HG03280 (cell line): ENCODE data around the gene TBX20.
"Not testable (repeated sequence)": the region's sequence is repeated elsewhere in the genome, so short reads cannot be mapped to it uniquely, and the experiment has no call there.

Source experiments
- ATAC-seq: cut with Tn5 transposase; IDR thresholded peaks from one replicate; pipeline ENCODE4 v1.9.1; 2021; ENCODE audit warnings: mild to moderate bottlenecking, moderate library complexity; ENCODE audit not compliant: unreplicated experiment

Gene TBX20

DNA sequence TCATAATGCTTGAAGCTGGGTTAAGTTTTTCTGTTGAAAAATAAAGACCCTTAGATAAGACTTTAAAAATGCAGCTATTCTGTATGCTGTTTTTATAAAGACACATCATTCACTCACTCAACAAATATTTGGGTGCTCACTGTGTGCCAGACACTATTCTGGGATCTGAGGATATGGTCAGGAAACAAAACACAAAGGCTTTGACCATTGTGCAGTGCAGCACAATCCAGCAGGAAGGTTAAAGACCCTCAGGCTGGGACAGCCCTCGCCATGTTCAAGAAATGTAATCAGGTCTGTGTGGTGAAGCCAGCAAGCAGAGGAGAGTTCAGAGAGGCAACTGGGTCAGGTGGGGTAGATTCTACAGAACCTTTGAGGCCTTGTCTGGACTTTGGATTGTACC, 31.5 kb downstream of the TBX20 start:
- ATAC-seq, result not testable (repeated sequence)

DNA sequence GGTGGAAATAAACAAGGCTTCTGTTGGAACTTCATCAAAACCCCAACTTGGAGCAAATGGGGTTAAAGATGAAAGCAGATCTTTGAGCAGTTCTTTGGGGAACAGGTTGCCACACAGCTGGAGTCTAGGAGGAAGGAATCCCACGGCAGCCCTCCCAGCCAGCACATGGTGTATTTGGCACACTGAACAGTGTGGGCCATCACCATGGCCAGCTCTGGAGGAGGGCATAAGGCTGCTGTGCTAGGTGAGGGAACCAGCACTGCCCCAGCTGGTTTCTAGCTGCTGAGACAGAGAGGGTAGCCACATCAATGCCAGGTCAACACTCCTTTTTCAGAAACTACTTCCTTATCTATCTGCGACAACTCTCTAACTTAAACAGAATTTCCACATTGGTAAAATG, 33.7 kb downstream of the TBX20 start:
- not testable (repeated sequence) for ATAC-seq

DNA sequence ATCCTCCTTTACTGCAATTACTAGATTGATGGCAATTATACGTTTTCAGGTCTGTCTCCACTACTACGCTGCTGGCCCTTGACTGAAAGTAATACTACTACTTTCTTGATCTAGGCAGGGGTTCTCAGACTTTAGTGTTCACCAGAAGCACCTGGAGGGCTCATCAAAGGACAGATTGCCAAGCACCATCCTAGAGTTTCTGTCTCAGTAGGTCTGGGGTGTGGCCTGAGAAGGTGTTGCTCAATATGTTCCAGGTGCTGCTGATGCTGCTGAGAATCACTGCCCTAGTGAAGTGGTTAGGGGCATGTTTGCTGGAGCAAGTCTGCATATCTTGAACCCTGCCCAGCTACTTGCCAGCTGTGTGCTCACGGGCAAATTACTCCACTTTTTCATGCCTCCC, 37.9 kb downstream of the TBX20 start:
- not testable (repeated sequence) for ATAC-seq

DNA sequence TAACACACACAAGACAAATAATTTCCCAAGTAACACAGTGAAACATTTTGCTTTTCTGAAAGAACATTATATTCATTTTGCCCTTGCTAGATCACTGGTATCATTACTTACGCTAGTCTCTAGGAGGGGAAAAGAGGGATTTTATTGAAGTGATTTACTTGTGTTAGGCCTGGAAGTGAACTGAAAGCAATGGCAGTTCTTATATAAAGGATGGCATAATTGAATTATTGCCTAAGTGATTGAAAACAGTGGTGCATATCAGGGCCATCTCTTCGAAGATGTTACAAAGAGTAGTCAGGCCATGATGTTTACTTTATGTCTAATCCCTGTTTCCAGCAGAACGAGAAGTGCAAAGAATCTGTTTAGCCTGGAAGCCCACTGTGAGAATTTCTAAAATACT, 38.8 kb downstream of the TBX20 start:
- not testable (repeated sequence) for ATAC-seq

DNA sequence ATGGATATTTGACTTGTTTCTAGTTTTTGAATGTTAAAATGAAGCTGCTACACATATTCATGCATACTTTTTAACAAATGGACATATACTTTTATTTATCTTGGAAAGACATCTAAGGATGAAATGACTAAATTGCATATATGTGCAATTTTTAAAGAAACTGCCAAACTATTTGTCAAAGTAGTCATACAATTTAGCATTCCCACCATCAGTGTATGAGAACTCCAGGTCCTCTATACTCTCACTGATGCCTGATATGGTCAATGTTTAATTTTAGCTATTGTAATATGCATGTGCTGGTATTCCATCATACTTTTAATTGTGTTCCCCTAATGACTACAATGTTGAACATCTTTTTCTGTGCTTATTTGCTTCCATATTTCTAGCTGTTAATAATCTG, 47.0 kb downstream of the TBX20 start:
- ATAC-seq, result not testable (repeated sequence)

DNA sequence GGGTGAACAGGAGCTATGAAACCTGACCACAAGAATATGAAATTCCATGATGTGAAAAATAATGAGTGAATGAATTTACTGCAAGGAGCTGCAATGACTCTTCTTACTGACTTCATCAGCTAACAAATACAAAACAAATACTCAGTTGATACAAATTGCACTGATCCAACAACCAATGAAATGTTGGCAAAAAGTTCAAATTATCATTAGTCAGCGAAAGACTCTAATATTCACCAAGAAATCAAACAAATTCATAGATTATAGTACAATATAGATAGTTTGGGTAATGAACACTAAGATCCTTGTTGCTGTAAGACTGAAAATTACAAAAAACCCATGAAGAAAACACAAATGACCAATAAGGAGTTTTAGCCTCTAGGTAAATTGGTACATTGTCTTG, 49.0 kb downstream of the TBX20 start:
- not testable (repeated sequence) for ATAC-seq

DNA sequence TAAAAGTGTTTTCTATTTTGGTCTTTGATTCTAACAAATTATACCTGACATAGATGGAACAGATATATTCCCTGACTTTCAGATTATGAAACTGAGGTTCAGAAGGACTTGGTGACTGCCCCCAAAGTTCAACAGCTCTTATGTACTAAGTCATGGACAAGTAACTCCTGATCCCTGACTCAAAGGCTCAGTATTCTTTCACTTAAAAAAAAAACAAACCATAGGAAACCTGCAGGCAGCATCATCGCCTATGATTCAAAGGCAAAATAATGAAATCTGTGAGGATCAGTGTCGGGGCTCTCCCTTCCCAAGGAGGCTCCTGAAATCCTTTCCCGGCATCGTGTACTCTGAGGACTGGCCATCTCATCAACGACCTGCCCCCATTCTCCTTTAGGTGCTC, 49.9 kb downstream of the TBX20 start:
- not testable (repeated sequence) for ATAC-seq

DNA sequence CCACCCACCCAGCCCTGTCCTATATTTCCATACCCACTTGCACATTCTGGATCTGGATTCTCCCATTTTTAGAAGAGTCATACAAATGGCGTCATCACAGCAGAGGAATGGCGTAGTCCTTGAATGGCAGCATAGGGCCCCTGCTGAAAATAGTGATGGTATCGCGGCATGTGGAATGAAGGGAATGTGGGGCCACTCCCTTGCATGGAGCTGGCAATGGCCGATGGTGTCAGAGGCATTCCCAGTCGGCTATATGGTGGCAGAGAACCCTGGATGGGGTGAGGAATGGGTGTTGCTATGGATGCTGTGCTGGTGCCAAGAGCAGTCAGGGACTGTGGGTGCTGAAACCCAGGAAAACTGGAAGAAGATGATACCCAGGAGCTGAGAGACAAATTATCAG, 51.5 kb downstream of the TBX20 start:
- ATAC-seq, result not testable (repeated sequence)

DNA sequence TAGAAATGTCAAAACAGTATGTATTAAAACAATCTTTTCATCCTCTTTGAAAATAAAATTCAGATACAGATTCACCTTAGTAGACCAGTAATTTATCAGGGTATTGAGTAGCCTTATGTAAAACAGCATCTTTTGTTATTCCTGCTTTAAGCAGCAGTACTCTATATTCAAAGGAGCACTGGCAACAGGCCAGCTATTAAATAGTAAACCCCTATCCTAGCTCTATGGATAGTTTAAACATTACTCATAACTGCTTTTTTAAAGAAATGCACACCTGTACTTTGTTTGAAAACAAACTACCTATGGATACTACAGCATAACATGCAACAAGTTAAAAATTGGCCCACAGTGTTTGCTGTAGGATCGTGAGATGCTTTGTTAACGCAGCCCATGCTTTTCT, 53.7 kb downstream of the TBX20 start:
- ATAC-seq, result not testable (repeated sequence)

DNA sequence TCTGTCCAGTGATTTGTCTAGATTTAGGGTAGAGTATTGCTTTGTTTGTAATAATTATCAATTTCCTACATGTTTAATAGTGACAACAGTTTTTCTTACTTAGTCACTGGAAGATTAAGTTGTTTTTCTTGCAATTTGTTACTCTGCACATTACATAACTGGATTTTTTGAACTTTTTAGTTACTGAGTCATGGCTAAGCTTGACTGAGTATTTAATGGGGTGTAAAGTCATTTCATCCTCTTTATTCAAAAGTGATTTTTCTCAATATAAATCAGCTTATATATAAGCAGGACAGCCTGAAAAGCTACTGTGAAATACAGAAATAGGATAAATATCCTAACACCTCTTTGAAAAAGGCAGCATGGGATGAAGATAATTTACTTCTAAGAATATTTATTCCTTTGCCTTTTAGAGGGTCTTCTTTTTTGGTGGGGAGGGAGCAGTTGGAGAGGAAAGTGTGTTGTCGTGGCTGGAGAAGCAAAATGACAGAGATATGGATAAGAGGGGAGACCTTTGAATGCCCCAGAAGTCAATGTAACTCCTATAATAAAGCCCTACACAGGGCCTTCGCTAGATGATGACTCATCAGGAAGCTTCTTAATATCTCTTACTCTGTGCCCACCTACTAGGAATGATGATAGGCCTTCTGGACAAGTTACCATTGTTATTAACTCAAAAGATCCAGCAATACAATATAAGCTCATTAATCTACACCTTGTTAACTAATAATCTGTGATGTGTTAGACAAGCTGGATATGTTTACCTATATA, 55.3 kb downstream of the TBX20 start:
- not testable (repeated sequence) for ATAC-seq

DNA sequence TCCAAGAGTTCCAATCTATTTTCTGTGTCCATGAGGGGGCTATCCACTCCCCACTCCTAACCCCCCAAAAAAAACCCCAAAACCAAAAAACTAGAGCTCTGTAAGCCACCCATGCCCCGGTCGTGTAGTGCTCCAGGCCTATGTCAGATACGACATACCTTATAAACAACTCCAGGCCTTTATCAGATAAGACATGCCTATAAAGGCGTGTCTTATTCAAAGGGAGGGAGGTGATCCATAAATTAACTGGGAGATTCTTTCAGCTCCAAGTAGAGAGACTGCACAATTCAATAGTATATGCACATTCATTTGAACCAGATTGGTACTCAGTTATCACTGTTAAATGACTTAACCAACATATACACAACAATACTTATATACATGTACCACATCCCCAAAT, 62.3 kb downstream of the TBX20 start:
- ATAC-seq, result not testable (repeated sequence)

DNA sequence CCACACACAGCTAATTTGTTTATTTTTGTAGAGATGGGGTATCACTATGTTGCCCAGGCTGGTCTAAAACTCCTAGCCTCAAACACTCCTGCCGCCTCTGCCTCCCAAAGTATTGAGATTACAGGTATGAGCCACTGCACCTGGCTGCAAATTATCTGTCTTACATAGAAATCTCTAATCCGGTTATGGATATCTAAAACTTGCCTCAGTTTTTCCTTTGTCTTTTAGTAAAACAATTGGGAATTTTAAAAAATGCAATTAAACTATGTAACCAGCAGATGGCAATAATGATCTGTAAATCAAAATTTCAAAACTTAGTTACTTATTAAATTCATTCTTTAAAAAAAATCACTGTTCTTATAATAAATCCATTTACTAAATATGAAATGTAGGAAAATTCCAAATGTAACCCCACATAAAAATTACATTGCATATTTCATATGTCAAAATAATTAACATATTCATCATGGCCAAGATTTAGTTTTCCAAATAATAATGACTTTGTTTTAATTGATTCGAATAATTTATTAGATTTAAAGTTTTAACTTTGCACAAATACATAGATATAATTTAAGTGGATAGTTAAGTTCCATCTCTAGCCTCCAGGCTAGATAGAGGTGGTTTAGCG, 63.6 kb downstream of the TBX20 start:
- ATAC-seq, result not testable (repeated sequence)

DNA sequence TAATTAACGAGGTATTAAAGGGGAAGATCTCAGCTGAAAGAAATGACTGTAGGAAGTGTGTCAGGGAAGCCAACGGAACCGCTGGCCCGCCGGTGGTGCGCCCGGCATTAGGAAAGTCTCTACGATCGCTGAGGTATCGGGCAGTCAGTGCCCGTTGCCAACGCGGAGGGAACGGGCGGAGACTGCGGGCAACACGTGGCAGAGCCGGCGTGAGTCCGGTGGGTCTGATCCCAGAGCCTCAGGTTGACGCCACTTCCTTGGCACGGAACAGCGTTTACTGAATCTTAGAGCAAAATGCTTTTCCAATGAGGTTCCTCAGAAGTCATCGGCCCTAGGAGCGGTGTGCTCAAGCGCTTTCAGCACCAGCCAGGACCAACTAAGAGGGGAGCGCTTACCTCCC, 67.1 kb downstream of the TBX20 start:
- ATAC-seq, result not testable (repeated sequence)

DNA sequence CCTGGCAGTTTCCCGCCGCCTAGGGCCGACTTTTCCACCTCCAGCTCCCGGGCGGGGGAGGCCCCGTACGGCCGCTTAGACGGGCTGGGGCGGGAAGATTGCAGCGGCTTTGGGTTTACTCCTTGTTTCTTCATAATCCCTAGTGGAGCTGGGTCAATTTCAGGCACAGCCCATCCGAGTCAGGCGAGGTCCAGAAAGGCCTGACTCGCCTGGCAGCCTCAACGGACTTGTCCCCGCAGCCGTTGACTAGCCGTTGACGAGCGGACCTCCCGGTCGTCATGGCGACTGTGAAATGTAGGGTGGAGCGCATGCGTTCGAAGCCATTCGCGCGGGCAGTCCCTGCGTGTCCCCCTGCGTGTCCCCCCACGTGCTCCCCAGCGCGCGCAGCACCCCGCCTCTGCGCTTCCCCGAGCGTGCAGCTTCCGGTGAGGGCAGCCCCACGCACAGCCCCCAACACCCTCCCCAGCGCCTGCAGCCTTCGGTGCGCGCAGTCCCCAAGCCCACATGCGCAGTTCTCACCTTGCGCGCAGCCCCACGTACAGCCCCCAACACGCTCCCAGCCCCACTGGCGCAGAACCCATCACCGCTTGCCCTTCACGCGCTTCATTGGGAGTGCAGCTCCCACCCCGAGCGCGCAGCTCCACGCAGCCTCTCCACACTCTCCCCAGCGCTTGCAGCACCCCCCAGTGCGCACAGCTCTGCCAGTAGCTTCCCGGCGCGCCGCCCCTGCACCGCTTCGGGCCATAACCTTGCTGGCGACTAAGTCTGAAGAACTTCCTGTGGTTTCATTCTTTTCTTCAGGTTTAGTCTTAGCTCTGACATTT, 67.8 kb downstream of the TBX20 start:
- no peak for ATAC-seq

DNA sequence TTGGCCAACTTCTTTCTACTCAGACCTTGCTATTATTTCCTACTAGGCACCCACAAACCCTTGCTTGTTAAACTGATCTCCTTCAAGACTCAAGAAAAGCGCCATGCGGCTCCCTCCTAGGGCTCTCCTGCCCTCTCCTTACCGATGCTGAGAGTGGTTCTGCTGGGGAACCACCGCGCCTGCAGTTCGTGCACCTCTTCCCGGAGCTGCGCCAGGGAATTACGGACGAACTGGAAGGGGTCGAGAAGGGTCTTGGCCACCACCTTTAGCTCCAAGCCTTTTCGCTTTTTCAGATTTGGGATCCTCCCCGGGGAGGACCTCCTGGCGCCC, 68.4 kb downstream of the TBX20 start:
- not testable (repeated sequence) for ATAC-seq

DNA sequence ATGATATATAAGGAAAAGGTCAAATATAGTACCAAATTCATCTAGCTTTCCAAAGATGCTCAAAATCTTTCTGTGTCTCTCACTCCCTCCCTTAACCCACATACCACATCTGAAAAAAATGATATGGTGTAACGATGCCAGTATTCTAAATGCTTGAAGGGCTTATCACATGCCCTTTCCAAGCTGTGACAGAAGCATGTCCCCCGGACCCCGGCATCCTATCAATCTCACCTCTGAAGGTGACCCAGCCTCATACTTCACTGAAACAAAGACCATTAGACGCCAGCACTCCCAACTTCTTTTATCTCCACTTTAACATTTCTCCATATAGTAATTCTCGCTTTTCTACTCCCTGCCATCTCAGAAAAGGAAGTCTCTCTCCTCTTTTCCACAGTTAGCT, 68.9 kb downstream of the TBX20 start:
- ATAC-seq, result not testable (repeated sequence)

DNA sequence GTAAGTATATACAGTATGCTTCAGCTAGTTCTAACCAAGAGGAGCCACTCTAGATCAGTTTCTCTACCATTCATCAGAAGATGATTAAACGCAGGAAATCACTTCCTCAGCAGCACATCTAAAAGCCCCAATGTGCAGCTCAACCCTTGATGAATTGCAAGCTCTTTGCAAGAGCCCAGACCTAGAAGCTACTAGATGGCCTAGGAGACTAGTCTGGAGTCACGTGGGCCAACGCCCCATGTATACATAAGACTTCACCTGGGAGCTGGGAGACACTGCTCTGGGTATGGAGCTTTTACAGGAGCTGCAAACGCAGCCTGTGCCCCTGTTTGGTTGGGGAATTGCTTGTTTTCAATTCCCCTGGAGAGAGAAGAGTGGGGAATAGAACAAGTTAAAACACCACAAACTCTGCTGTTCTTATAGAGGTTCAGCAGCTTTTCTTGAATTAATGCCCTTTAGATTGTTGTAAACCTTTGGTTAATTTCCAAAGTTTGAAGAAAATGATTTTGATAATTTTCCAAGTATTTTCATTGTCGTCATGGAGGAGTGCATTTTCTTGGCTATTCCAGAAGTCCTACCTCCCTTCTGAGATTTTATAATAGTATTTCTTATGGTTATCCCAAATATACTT, 69.9 kb downstream of the TBX20 start:
- ATAC-seq, result not testable (repeated sequence)

DNA sequence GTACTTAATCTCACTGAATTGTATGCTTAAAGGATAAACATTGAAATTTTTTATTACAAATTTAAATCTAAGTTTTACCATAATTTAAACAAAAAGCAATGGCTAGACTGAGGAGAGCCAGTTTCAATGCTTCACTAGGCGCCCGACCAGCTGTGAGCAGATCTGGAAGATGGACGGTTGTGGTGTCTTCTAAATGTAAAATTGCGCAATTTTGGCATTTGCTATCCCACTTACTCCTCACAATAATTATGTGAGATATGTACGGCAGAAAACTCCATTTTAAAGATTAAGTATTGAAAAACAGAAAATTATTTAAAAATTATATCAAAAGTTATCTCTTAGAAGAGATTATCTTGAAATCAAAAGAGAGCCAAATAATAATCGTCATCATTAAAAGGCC, 73.2 kb downstream of the TBX20 start:
- not testable (repeated sequence) for ATAC-seq

DNA sequence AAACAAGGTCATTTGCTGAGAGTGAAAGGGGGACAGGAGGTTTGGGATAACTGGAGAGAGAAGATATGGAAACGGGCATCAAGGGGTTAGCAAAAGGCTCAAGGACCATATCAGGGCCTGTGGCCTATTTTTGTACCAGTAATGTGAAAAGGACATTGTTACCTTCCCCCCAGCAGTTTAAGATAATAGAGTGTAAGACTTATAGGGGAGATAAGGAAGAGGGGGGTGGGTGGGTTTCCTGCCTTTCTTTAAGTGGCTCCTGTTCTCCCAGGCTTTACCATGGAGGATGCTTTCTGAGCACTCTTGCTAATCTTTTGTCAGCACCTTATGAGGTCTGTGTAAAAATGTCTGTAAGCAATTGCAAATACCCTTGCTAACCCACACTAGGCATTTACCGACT, 80.7 kb downstream of the TBX20 start:
- ATAC-seq, result not testable (repeated sequence)

DNA sequence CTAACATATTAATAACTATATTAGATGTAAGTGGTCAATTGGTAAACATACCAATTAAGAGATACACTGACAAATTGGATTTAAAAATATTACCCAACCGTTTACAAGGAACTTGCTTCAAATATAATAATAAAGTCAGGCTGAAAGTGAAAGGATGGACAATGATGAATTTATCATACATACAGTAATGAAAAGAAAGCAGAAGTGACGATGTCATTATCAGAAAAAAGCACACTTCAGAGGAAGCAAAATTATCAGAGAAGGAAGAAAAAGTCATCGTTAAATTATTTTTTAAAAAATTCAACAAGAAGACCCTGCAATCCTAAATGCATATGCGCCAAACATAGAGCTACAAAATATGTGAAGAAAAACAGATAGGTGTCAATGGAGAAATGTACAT, 81.8 kb downstream of the TBX20 start:
- ATAC-seq, result not testable (repeated sequence)

DNA sequence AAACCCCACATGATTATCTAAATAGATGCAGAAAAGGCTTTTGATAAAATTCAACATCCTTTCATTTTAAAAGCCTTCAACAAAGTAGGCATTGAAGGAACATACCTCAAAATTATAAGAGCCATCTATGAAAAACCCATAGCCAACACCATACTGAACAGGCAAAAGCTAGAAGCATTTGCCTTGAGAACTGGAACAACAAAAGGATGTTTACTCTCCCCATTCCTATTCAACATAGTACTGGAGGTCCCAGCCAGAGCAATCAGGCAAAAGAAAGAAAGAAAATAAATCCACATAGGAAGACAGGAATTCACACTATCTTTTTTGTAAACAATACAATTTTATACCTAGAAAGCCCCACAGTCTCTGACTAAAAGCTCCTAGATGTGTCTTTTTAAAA, 86.2 kb downstream of the TBX20 start:
- not testable (repeated sequence) for ATAC-seq
